Natural killer cell treated with Interleukin-12 subunit alpha and Interleukin-12 subunit beta and Interleukin-15 and Interleukin-18, amount 100 ng/mL, for 72 hours (primary cell): Measurements from ENCODE around the gene PARVG. TPM values are rescaled to one million over a fixed set of nuclear protein-coding genes. Genes with fewer than 3 reads are reported as not detected.

Source experiments
- ATAC-seq, 2 donors: fragments of 150-1000 bp; cut with Tn5 transposase in 1 of 2; sonication (Bioruptor Pico), chemical (Tn5 transposase) in 1 of 2; 2 replicates each; pipeline ENCODE4 v1.10.0; 2021
- DNase-seq: peaks from one replicate; pipeline ENCODE4 v3.0.0; 2022; ENCODE audit warnings: low spot score
- H3K27ac Mint-ChIP-seq, 2 donors: 1 replicate in 1 of 2; 2 replicates in 1 of 2; pipeline ENCODE4 v1.8.0; 2022; ENCODE audit warnings: mixed read lengths in 2 of 2, mild to moderate bottlenecking in 1 of 2, moderate library complexity in 1 of 2
- H3K27me3 Mint-ChIP-seq, 2 donors: 1 replicate in 1 of 2; 2 replicates in 1 of 2; pipeline ENCODE4 v1.8.0; 2022; ENCODE audit warnings: mixed read lengths in 2 of 2
- H3K36me3 Mint-ChIP-seq: one replicate; pipeline ENCODE4 v1.8.0; 2022; ENCODE audit warnings: mixed read lengths
- H3K4me1 Mint-ChIP-seq, 2 donors: 1 replicate in 1 of 2; 2 replicates in 1 of 2; pipeline ENCODE4 v1.8.0; 2022; ENCODE audit warnings: low read depth in 2 of 2, mixed read lengths in 2 of 2, mild to moderate bottlenecking in 1 of 2
- H3K4me3 Mint-ChIP-seq: one replicate; pipeline ENCODE4 v1.8.0; 2022; ENCODE audit warnings: mixed read lengths
- H3K9me3 Mint-ChIP-seq: 2 replicates; pipeline ENCODE4 v1.8.0; 2022; ENCODE audit warnings: mixed read lengths
- total RNA-seq, 2 donors: library from RNA; stranded (reverse); gene quantifications; one replicate each; pipeline ENCODE4 v1.2.3, GENCODE V29; 2022

PARVG gene
- total RNA-seq, 2 donors from 2014 or later, result 64.6 to 85.8 TPM

- Mint-ChIP-seq H3K4me1 (peaks cover 25 to 29% of the 10 kb centered on the region in 2 donors), H3K4me3 (no peak overlapping the region), H3K27ac (no peak overlapping the region), H3K9me3 (no peaks in the 10 kb centered on the region), H3K27me3 (no peaks in the 10 kb centered on the region), H3K36me3 (peaks cover 6% of the 10 kb centered on the region)
- DNase-seq, result no peak
- no peak for ATAC-seq
These were observed 8.4 kb downstream of the PARVG start for GRCh38 chr22:44188986-44189630.

GRCh38 chr22:44190381-44190976 lies 9.8 kb downstream of the PARVG start:
- Mint-ChIP-seq H3K4me3 (no peak overlapping the region), H3K27ac (no peak overlapping the region), H3K4me1 (peaks cover 30 to 33% of the 10 kb centered on the region in 2 donors), H3K9me3 (no peaks in the 10 kb centered on the region), H3K27me3 (no peaks in the 10 kb centered on the region), H3K36me3 (peaks cover 10% of the 10 kb centered on the region)
- ATAC-seq, result no peak
- DNase-seq, result no peak

- Mint-ChIP-seq H3K4me1 (peaks cover 29 to 33% of the 10 kb centered on the region in 2 donors), H3K27ac (no peak overlapping the region), H3K36me3 (peaks cover 10% of the 10 kb centered on the region), H3K9me3 (no peaks in the 10 kb centered on the region), H3K27me3 (no peaks in the 10 kb centered on the region), H3K4me3 (no peak overlapping the region)
- no peak for DNase-seq
- peak in 1 of 2 donors; percentile 64 for ATAC-seq
These were observed 10.3 kb downstream of the PARVG start for GRCh38 chr22:44191036-44191454.

- ATAC-seq (peak; percentile 62 to 73), DNase-seq (no peak)
- Mint-ChIP-seq H3K27ac (no peak overlapping the region), H3K36me3 (peaks cover 10% of the 10 kb centered on the region), H3K4me3 (no peak overlapping the region), H3K4me1 (peaks cover 28 to 31% of the 10 kb centered on the region in 2 donors), H3K9me3 (no peaks in the 10 kb centered on the region), H3K27me3 (no peaks in the 10 kb centered on the region)
These were observed 11.5 kb downstream of the PARVG start for GRCh38 chr22:44192098-44192815.

- Mint-ChIP-seq H3K27ac (peak overlapping the region in 1 of 2 donors; percentile 68), H3K36me3 (peaks cover 10% of the 10 kb centered on the region), H3K4me3 (peak overlapping the region; percentile 14), H3K27me3 (no peaks in the 10 kb centered on the region), H3K4me1 (peaks cover 26 to 29% of the 10 kb centered on the region in 2 donors), H3K9me3 (no peaks in the 10 kb centered on the region)
- DNase-seq (no peak), ATAC-seq (no peak)
These were observed 12.2 kb downstream of the PARVG start for GRCh38 chr22:44192816-44193534.

GRCh38 chr22:44193535-44193891 lies 12.8 kb downstream of the PARVG start:
- ATAC-seq (no peak), DNase-seq (no peak)
- peaks cover 24 to 33% of the 10 kb centered on the region in 2 donors for H3K4me1 Mint-ChIP-seq
- H3K9me3 Mint-ChIP-seq, result no peaks in the 10 kb centered on the region
- H3K27ac Mint-ChIP-seq, result peak overlapping the region in 1 of 2 donors; percentile 68
- no peaks in the 10 kb centered on the region for H3K27me3 Mint-ChIP-seq
- no peak overlapping the region for H3K4me3 Mint-ChIP-seq
- H3K36me3 Mint-ChIP-seq, result peaks cover 14% of the 10 kb centered on the region

GRCh38 chr22:44194569-44194968 lies 13.8 kb downstream of the PARVG start:
- no peaks in the 10 kb centered on the region for H3K27me3 Mint-ChIP-seq
- ATAC-seq (no peak), DNase-seq (no peak)
- no peaks in the 10 kb centered on the region for H3K9me3 Mint-ChIP-seq
- H3K4me1 Mint-ChIP-seq, result peaks cover 32 to 44% of the 10 kb centered on the region in 2 donors
- H3K4me3 Mint-ChIP-seq, result no peak overlapping the region
- H3K36me3 Mint-ChIP-seq, result peaks cover 24% of the 10 kb centered on the region
- H3K27ac Mint-ChIP-seq, result no peak overlapping the region

GRCh38 chr22:44195189-44195871 lies 14.6 kb downstream of the PARVG start:
- no peak overlapping the region for H3K4me3 Mint-ChIP-seq

GRCh38 chr22:44196241-44196640 lies 15.5 kb downstream of the PARVG start:
- DNase-seq (no peak), ATAC-seq (no peak)
- Mint-ChIP-seq H3K27me3 (no peaks in the 10 kb centered on the region), H3K4me1 (peaks cover 41 to 45% of the 10 kb centered on the region in 2 donors), H3K27ac (no peak overlapping the region), H3K36me3 (peaks cover 25% of the 10 kb centered on the region), H3K9me3 (no peaks in the 10 kb centered on the region), H3K4me3 (no peak overlapping the region)

More at GRCh38 chr22:44195189-44195871, 14.6 kb downstream of the PARVG start:
- Mint-ChIP-seq H3K27me3 (no peaks in the 10 kb centered on the region), H3K27ac (no peak overlapping the region), H3K9me3 (no peaks in the 10 kb centered on the region), H3K36me3 (peaks cover 25% of the 10 kb centered on the region), H3K4me1 (peaks cover 36 to 45% of the 10 kb centered on the region in 2 donors)
- ATAC-seq (no peak), DNase-seq (no peak)

- no peak for DNase-seq
- H3K27ac Mint-ChIP-seq, result no peak overlapping the region
- no peak for ATAC-seq
- no peak overlapping the region for H3K4me3 Mint-ChIP-seq
- H3K27me3 Mint-ChIP-seq, result no peaks in the 10 kb centered on the region
- peaks cover 25% of the 10 kb centered on the region for H3K36me3 Mint-ChIP-seq
- peaks cover 39 to 42% of the 10 kb centered on the region in 2 donors for H3K4me1 Mint-ChIP-seq
- no peaks in the 10 kb centered on the region for H3K9me3 Mint-ChIP-seq
These were observed 16.0 kb downstream of the PARVG start for GRCh38 chr22:44196731-44197131.

GRCh38 chr22:44197271-44197670 lies 16.5 kb downstream of the PARVG start:
- ATAC-seq (no peak), DNase-seq (no peak)
- no peak overlapping the region for H3K4me3 Mint-ChIP-seq
- no peaks in the 10 kb centered on the region for H3K9me3 Mint-ChIP-seq
- peaks cover 40 to 41% of the 10 kb centered on the region in 2 donors for H3K4me1 Mint-ChIP-seq
- no peak overlapping the region for H3K27ac Mint-ChIP-seq
- no peaks in the 10 kb centered on the region for H3K27me3 Mint-ChIP-seq
- peaks cover 25% of the 10 kb centered on the region for H3K36me3 Mint-ChIP-seq

GRCh38 chr22:44199164-44199563 lies 18.4 kb downstream of the PARVG start:
- no peak overlapping the region for H3K27ac Mint-ChIP-seq
- peaks cover 24 to 26% of the 10 kb centered on the region in 2 donors for H3K4me1 Mint-ChIP-seq
- ATAC-seq (no peak), DNase-seq (no peak)
- H3K4me3 Mint-ChIP-seq, result no peak overlapping the region
- no peaks in the 10 kb centered on the region for H3K27me3 Mint-ChIP-seq
- peaks cover 19% of the 10 kb centered on the region for H3K36me3 Mint-ChIP-seq
- no peaks in the 10 kb centered on the region for H3K9me3 Mint-ChIP-seq

GRCh38 chr22:44199866-44200265 lies 19.1 kb downstream of the PARVG start:
- Mint-ChIP-seq H3K27me3 (no peaks in the 10 kb centered on the region), H3K27ac (no peak overlapping the region), H3K36me3 (peaks cover 16% of the 10 kb centered on the region), H3K4me1 (peaks cover 17 to 20% of the 10 kb centered on the region in 2 donors), H3K9me3 (no peaks in the 10 kb centered on the region), H3K4me3 (no peak overlapping the region)
- ATAC-seq (no peak), DNase-seq (no peak)
